Choroid plexus epithelial cell (primary cell): ENCODE results near the gene SYT8.
A peak's percentile ranks its signal among the peaks of the same experiment; 100 is the strongest.

Experiments used
- DNase-seq: peaks from one replicate; pipeline ENCODE4 v3.0.0-alpha.2; 2010; ENCODE audit warnings: low read depth
- H3K4me3 ChIP-seq: 2 replicates; pipeline ENCODE4 v1.5.1; 2011; ENCODE audit warnings: low read depth, mild to moderate bottlenecking, control low read depth, low read length, moderate library complexity
- TF ChIP-seq, protein P1 (sequence below): conservative IDR thresholded peaks from 2 replicates; pipeline ENCODE4 v1.5.1; 2011; ENCODE audit warnings: low read depth, mild to moderate bottlenecking, control low read depth, inconsistent platforms, low read length, moderate library complexity

SYT8 gene

GRCh38 chr11:1825039-1825740 lies 9.6 kb upstream of the SYT8 start:
- TF ChIP-seq, protein P1, sequence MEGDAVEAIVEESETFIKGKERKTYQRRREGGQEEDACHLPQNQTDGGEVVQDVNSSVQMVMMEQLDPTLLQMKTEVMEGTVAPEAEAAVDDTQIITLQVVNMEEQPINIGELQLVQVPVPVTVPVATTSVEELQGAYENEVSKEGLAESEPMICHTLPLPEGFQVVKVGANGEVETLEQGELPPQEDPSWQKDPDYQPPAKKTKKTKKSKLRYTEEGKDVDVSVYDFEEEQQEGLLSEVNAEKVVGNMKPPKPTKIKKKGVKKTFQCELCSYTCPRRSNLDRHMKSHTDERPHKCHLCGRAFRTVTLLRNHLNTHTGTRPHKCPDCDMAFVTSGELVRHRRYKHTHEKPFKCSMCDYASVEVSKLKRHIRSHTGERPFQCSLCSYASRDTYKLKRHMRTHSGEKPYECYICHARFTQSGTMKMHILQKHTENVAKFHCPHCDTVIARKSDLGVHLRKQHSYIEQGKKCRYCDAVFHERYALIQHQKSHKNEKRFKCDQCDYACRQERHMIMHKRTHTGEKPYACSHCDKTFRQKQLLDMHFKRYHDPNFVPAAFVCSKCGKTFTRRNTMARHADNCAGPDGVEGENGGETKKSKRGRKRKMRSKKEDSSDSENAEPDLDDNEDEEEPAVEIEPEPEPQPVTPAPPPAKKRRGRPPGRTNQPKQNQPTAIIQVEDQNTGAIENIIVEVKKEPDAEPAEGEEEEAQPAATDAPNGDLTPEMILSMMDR: peak; percentile 55
- DNase-seq: peak; percentile 21
- H3K4me3 ChIP-seq: no peak overlapping the region

DNA sequence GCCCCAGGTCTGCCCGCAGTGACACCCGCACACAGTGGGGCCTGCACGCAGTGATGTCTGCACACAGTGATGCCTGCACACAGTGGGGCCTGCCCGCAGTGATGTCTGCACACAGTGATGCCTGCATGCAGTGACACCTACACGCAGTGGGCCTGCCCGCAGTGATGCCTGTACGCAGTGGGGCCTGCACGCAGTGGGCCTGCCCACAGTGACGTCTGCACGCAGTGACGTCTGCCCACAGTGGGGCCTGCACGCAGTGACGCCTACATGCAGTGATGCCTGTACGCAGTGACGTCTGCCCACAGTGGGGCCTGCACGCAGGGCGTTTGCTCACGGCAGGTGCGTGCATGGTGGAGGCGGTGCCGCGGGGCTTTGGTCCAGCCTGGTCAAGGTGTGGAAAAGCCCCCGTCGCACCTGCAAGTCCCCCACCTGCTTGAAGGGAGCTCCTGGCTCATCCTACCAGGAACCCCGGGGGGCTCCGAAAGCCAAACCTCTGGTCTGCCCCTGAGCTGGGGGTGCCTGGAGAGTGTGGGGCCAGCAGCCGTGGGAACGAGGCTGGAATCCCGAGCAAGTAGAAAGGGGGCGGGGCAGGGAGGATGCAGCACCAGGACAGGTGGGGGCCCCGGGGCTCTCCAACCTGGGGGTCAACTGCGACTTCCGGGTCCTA lies 8.9 kb upstream of the SYT8 start:
- no peak for DNase-seq
- H3K4me3 ChIP-seq: no peak overlapping the region
- TF ChIP-seq, protein P1: no peak

GRCh38 chr11:1826552-1827094 lies 8.2 kb upstream of the SYT8 start:
- no peak overlapping the region for H3K4me3 ChIP-seq
- DNase-seq: peak; percentile 75
- TF ChIP-seq, protein P1: peak; percentile 35

GRCh38 chr11:1827095-1827813 lies 7.5 kb upstream of the SYT8 start:
- peak; percentile 64 for DNase-seq
- TF ChIP-seq, protein P1: peak; percentile 8
- no peak overlapping the region for H3K4me3 ChIP-seq

- H3K4me3 ChIP-seq: no peak overlapping the region
- TF ChIP-seq, protein P1: no peak
- no peak for DNase-seq
Observed at GRCh38 chr11:1827931-1828330, 6.9 kb upstream of the SYT8 start.

GRCh38 chr11:1828542-1828941 lies 6.2 kb upstream of the SYT8 start:
- no peak for DNase-seq
- no peak overlapping the region for H3K4me3 ChIP-seq
- TF ChIP-seq, protein P1: no peak
